HG02623 (cell line): Measurements from ENCODE around the gene PRDM16.

Experiments
- ATAC-seq: cut with Tn5 transposase; IDR thresholded peaks from one replicate; pipeline ENCODE4 v1.9.1; 2021; ENCODE audit warnings: moderate library complexity; ENCODE audit not compliant: unreplicated experiment

The PRDM16 gene

DNA sequence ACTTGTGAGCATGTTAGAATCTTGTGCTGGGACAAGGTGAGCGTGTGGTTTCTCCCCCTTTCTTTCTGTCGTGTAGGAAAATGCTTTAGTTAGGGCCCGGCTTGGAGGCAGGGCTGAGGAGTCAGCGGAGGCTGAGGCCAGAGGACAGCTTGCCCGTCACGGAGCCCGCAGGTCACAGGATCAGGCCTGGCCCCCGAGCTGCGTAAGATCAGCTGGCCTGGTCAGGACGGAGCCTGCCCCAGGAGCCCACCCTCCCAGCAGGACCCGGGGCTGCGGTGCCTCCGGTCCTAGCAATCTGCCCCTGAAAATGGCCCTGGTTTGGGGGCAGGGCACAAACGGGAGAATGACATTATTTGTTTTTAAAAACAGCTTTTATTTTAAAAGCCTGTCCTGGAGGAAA, 52.0 kb downstream of the PRDM16 start:
- ATAC-seq = no peak

DNA sequence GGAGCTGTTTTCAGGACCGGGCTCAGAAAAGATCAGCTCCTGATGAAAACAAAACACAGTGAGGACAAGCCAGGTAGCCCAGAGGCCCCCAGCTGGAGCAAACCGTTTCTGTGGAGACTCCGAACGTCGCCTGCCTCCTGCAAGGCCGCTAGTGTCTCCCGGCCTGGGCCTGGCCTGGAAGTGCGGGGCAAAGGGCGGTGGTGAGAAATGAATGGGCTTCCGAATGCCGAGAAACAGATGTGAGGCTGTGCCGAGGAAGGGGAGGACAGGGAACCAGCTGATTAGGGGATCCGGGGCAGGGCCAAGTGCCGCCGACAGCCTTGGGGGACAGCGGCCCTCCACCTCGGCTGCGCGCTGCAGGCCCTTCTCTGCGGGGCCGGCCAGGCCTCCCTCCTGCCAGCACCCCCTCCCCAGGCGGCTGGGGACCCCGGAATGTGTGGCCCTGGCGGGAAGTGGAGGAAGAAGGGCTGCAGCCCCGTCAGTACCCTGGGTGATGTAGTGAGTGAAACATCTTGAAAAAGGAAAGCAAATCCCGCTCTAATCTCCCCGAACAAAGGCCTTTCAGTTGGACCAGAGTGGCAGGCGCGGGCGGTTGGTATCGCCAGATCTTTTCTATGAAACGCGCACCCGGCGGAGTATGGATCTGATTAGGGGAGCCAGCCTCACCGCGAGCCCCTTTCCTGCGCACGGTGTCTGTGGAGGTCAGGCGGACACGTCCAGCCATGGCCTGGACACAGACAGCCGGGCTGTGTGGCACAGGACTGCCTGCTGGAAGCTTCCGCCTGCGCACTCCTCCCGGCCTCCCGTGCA, 52.6 kb downstream of the PRDM16 start:
- no peak for ATAC-seq

DNA sequence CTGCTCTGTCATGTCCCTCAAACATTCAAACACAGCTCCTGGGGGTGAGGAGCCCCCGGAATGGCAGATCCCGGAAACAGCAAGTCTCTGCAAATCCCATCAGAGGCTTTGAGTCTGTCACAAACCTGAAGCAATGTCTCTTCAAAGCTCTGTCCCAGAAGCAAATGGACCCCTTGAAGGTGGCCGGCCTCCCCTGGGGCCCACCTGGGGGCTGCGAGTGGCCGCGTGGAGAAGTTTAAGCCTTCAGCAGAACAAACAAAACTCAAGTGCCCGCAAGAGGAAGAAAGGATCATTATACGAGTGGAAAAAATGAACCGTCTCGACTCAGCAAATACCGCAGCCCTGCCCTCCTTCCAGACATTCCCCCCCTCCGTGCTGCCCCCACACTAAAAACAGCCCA, 53.3 kb downstream of the PRDM16 start:
- ATAC-seq = no peak

DNA sequence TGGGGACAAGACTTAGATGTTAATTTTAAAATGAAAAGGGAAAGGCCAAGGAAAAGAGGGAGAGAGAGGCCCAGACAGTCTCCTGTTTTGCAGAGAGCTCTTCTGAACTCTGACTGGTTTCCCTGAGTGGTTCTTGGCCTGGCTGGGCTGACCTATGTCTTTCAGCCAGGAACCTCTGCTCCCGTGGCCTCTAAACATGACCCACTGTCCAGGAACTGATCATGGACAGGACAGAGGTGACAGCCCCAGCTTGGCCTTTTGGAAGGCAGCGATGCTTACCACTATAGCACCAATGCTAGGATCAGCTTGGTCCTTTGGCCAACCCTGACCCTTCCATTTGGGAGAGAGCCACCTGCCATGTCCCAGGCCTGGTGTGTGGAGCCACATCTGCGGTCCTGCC, 55.2 kb downstream of the PRDM16 start:
- no peak for ATAC-seq

DNA sequence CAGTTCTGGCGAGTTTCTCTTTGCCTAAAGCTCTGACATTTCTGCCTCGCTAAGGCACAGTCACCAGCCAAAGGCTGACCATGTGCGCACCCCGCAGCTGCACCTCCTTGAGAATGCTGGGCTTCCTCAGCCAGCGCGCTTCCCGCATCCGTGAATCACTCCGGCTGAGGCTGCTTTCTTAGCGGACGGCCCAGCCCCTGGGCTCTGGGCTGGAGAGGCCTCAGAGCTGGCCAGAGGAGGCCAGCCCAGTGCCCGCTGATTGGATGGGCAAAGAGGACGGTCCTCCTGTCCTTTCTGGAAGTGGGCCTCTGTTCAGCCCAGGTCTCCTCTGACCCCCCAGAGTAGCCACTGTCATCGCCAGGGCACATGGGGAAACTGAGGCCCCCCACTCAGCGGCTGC, 56.1 kb downstream of the PRDM16 start:
- no peak for ATAC-seq

DNA sequence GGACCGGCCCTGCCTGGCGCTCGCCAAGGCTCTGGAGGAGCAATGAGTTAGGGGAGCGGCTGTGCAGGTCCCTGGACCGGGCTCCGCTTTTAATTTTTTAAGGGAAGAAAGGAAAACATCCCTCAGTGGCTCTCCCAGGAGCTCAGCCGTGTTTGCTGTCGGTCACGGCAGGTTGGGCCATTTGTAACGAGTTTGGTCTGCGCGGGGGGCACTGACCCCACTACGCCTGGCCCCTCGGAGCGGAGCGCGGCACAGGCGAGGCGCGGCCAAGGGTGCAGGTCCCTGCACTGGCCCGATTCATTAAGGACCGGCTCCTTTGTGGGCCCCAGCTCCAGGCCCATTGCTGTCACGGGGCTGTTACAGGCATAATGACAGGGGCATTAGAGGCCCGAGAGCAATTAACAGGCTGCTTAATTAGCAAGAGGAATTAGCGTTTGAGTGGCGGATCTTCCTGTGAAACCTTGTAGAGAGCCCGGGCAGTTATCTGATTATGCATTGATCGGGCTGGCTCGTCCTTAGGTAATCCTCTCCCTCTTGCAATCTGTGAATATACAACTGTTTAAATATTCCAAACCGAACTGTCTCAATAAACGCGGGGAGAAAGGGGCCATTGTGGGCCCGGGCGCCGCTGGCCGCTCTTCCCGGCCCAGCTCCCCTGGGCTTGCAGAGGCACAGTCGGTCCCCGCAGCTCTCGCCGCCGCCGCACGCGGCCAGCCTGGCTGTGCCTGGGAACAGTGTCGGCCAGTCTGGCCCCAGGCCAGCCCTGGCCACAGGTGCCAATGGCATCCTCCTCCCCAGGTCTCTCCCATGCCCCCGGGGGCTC, 56.8 kb downstream of the PRDM16 start:
- no peak for ATAC-seq

DNA sequence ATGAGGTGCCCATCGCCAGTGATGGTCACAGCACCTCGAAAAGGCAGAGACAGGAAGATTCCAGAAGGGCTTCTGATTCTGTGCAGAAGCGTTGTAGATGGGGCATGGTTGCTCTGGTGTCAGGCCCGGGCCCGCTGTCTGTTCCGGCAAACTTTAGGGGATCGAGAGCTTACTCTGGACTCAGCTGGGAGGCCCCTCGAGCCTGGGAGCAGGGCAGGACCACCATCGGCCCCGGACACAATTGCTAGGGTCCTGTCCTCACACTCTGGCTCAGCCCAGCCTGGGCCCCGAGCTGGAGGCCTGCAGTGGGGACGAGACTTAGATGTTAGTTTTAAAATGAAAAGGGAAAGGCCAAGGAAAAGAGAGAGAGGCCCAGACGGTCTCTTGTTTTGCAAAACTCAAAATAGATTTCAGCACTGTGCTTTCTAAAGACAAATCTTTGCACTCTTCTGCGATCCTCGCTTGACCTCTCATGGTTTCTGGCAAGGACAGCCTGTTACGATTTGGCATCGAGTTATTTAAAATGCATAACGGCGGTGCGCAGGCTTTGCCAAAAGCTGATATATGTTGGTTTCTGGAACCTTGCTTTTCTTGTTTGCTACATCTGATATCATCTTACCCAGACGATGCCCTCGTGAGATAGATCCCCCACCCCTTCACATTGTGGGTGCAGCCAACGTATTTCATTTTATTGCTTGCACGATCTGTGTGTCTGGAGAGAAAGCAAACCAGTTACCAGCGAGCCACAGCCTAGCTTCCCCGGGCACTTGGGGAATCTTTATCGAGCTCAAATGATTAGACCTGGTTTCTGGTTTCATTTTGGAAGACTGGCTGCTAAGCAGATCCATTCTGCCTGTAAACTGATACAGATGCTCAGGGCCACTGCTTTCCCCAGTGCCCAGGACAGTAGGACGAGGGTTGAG, 58.0 kb downstream of the PRDM16 start:
- ATAC-seq = no peak

DNA sequence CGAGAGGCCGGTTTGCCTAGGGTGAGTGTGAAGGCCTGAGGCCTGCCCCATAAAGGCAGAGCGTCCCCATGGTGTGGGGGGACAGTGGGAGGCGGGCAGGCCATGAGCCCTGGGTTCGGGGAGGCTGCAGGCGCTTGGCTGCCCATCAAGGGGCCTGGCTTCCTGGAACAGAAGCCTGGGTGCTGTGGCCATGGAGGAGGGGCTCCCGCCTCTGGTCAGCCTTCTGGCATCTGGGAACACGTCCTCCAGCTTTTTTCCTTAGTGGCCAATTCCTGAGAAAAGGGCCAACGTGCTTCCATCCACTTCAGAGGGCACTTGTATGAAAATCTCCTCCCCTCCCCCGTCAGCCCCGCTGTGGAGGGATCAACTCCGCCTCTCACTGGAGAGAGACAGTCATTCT, 58.7 kb downstream of the PRDM16 start:
- ATAC-seq = no peak

DNA sequence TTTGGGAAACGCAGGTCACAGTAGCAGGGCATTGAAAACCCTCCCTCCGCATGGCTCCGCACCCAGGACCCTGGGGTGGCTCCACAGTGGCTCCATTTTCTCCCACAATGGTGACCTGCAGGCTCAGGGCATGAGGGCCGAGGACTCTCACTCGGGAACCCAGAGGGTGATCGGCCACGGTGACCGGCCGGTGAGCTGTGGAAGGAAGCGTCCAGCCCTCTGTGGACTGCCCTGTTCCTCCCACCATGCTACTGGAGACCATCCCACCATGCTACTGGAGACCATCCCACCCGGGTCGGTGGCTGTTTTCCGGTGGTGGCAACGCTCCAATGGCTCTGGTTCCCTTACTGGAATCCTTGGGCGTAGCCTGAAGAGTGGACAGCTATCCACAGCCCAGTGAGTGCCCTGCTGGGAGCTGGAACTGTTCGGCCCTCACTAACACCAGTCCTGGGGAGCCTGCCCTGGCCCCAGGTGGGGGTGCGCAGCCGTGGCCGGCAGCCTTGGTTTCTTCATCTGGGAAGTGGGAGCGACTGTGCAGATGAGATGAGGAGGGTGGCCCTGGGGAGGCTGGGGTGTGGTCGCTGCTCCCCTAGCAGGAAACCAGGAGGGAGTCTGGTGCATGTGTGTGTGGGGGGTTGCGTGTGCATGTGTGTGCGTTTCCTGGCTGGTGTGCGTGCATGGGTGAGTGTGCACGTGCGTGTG, 59.6 kb downstream of the PRDM16 start:
- no peak for ATAC-seq

DNA sequence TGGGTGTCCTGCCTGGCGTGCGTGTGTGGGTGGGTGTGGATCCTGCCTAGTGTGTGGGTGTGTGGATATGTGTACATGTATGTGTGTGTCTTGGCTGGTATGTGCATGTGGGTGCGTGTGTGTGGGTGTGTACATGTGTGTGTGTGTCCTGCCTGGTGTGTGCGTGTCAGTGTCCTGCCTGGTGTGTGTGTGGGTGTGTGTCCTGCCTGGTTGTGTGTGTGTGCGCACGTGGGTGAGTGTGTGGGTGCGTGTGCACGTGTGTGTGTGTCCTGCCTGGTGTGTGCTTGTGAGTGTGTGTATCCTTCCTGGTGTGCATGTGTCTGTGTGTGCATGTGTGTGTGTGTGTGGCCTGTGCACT, 60.1 kb downstream of the PRDM16 start:
- ATAC-seq = no peak

DNA sequence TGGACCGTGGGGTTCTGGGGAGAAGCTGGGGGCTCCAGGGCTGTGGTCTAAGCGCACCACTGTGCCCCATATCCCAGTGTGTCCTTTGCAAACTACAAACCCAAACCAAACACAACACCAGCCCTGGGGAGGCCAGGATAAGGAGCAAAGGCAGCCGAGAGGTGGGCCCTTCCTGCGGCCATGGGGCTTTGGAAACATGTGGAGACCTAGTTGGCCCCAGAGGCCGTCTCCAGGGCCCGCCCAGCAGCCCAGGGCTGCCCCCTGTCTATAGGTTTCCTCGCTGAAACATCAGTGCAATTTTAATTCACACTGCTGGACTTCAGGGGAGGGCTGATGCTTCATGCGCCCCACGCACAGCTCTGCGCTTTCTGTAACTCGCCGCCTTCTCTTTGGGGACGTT, 61.3 kb downstream of the PRDM16 start:
- ATAC-seq = no peak

DNA sequence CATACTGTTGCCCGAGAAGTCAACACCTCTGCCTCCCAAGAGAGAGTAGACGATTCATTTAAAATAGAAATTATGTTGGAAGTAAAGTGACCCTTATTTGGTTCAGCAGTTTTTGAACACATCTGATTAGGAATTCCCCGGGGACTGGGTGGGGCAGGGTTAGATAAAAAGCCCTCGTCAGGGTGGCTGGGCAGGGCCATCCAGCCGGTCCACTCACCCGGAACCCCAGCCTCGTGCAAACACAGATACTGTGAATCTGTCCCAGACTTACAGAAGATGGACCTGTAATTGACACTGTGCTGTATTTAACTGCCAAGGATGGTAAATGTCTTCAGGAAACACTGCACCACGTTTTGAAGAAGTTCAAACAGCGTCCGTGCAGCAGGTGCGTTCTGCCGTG, 63.7 kb downstream of the PRDM16 start:
- ATAC-seq = no peak

DNA sequence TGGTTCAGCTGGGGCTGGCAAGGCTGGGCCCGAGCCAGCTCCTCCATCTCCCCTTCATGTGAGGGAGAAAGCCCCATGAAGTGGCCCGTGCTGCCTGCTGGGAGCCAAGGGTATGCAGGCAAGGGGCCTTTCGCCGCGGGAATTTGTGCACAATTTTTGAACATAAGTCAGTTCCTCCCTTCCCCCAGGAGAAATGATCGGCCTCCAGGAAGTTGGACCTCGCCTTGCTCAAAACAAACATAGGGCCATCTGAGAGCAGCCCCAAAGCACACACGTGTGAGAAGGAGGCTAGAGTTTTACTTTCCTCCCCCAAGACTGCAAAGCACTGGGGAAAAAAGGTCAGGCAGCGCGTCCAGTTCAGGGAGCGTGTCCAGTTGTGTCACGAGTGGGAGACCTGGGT, 64.7 kb downstream of the PRDM16 start:
- no peak for ATAC-seq

DNA sequence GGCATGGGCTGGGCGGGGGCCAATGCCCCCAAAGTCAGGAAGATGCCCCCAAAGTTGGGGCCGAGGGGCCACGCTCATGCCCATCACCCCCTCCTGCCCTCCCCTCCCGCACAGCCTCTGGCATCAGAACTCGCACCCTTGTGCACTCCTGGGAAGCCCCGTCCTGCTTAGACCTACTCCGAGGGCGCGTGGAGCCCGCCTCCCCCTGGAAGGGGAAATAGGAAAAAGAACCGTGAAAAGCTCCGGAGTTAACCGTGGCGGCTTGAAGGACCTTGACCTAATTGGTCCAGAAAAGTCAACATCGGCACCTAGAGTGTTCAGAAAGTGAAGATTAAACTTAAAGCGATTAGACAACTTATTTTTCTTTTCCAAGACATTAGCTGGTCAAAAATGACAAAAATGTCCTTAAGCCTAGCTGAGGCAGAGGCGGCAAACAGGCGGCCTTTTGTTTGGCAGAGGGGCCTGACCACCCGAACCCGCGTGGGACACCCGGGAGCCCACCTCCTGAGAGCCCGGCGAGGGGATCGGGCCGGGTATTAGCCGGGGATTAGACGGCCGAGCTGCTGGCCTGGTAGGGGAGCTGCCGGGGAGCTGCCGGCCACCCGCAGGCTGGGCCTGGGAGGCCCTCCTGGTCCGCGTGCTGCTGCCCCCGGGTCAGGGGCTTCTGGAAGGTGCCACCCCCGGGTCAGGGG, 65.5 kb downstream of the PRDM16 start:
- no peak for ATAC-seq

DNA sequence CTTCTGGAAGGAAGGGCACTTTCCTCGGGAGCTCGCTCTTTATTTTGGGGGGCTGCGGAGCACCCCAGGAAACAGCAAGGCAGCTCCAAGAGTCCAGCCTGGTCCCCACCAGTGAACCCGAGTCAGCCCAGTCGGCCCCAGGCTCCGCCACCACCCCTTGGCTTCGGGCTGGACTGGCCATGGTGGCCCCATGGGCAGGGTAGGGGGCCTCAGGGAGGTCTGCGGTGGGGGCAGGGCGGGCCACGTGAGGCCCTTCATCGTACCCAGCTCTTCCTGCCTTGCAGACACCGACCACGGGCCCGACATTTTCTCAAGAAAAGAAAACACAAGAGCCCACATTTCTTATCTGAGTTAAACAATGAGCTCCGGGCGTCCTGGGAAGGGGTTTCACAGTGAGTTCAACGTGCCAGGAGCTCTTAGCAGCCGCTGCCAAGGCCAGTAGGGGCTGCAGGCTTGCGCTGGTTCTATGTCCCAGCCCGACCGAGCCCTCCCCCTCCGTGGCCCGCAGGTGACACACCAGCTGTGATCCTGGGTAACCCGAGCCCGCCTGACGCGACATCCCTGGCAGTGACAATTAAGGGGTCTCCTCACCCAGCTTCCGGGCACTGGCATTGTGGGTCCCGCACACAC, 66.2 kb downstream of the PRDM16 start:
- no peak for ATAC-seq

DNA sequence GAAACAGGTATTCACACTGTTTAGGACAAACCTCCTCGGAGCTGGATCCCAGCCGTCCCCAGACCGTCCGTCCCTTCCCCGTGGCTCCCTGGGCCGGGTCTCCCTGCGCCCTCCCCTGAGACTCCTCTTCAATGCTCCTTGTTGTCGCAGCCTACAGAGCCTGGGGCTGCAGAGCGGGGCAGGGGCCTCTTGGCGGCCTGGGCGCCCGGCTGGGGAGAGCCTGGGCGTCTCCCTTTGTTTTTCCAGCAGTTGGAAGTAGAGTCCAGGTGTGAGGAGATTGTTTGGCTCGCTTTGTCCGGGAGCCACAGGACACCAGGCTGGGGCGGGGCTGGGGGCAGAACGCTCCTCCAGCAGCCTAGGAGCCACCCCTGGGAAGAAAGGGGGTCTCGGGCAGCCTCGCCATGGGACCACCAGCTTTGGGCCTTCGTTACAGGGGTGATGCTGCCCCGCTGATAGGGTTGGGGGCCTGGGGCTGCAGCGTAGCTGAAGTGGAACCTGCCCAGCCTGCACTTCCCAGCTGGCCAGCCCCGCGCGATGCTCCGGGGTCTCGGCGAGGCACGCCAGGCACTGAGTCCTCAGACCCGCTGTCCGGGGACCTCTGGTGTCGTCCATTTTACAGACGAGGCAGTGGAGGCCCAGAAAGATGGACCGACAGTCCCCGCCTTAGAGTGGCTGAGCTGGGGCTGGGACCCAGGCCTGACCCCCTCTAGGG, 66.9 kb downstream of the PRDM16 start:
- ATAC-seq = no peak

DNA sequence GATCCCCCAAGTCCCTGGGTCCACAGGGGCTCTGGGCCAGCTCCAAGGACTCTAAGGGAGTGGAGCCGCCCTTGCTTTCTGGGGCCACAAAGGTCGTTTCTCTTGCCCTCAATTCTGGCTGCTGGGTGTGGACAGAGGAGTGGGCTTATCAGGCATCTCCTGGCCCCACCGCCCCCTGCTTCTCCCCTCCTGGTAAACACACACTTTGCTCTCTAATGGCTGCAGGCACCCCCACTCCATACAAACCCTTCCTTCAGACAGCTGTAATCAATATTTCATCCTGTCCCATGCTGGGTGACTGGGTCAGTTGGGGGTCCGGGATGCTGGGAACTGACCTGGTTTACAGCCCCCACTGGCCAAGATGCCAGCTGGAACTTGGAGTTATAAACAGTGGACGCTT, 67.5 kb downstream of the PRDM16 start:
- no peak for ATAC-seq

DNA sequence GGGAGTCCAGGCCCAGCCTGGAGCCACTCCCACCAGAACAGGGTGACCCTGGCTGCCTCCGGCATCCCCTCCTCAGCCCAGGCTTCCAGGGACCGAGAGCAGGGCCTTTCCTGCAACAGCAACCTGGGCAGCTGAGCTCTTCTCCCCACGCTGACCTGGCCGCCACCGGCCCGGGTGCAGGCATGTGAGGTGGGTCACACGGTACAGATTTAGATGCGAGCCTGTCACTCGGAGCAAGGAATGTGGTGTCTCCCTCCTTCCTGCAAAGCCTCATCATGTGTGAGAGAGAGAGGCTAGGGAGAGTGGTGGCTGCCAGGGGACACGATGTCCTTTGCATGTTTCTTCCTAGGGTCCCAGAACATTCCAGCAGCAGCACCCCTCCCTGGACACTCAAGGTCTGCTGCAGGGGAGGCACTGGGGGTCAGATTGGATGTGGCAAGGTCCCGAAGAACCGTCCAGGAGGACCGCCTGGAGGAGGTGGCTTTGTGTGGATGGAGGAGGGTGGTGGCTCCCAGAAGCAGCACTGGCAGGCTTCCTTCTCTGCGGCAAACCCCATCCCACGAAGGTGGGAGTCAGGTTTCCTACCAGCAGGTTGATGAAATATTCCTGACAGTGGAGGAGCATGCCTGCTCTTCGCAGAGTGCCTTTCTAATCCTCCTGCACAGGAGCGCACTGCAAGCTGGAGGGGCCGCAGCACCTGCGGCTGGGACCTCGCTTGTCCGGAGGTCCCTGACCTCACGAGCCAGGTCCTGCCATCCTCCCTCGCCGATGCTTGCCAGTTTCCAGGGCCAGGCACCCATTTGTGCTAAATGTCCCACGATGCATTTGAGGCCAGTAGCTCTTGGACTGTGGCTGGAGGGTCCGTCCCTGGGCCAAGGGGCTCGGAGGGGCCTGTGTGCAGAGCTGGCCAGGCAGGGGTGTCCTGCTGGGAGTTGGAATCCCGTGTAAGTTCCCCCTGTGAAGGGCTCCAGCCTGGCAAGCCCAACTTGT, 68.4 kb downstream of the PRDM16 start:
- ATAC-seq = no peak
